HG03575 (cell line): ENCODE measurements around the gene HSPH1.
"Not testable (repeated sequence)": the region's sequence is repeated elsewhere in the genome, so short reads cannot be mapped to it uniquely, and the experiment has no call there.

ENCODE experiments used
- ATAC-seq: cut with Tn5 transposase; IDR thresholded peaks from one replicate; pipeline ENCODE4 v1.9.1; 2021; ENCODE audit not compliant: unreplicated experiment, insufficient number of reproducible peaks, low FRiP score; ENCODE audit errors: extremely low read depth

HSPH1 gene

DNA sequence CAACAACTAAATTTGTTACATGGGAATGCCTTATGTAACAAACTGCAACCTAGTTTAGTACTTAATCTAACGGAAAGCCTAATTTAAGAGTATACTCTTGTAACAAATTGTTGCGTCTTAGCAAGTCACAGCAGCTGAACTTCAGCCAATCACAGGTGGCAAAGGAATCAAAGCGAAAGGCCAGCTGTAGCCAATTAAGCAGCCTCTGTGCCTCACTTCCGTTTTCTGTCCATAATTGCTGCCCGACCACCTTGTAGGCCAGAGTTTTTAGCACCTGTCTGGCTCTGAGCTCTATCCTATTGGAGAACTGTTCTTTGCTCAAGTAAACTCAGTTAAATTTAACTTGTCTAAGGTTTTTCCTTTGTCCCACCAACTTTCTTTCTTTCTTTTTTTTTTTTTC lies 18.1 kb upstream of the HSPH1 start:
- ATAC-seq, result no peak

DNA sequence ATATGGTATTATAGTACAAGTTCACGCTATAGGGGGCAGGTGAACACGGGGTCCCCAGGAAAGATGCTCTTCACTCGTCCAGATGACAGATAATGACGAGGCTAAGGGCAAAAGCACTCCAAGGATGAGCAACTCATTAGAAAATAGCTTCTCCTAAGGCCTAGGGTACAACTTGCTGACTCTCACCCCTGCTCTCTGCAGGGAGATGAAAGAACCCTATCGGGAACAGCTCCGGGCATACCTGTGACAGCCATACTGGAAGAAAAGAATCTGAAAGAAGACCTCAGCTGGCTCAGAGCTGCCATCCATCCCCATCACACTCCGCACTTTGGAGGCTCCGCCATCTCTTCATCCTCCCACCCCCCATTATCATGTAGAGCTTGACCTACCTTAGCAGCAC lies 17.5 kb upstream of the HSPH1 start:
- ATAC-seq, result no peak

DNA sequence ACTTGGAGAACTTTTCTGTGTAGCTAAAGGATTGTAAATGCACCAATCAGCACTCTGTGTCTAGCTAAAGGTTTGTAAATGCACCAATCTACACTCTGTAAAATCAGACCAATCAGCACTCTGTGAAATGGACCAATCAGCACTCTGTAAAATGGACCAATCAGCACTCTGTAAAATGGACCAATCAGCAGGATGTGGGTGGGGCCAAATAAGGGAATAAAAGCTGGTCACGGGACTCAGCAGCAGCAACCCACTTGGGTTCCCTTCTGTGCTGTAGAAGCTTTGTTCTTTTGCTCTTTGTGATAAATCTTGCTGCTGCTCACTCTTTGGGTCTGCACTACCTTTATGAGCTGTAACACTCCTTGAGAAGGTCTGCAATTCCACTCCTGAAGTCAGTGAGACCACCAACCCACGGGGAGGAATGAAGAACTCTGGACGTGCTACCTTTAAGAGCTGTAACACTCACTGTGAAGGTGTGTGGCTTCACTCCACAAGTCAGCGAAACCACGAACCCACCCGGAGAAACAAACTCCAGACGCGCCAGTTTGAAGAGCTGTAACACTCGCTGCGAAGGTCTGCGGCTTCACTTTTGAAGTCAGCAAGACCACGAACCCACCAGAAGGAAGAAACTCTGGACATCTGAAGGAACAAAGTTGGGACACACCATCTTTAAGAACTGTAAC lies 16.2 kb upstream of the HSPH1 start:
- not testable (repeated sequence) for ATAC-seq

DNA sequence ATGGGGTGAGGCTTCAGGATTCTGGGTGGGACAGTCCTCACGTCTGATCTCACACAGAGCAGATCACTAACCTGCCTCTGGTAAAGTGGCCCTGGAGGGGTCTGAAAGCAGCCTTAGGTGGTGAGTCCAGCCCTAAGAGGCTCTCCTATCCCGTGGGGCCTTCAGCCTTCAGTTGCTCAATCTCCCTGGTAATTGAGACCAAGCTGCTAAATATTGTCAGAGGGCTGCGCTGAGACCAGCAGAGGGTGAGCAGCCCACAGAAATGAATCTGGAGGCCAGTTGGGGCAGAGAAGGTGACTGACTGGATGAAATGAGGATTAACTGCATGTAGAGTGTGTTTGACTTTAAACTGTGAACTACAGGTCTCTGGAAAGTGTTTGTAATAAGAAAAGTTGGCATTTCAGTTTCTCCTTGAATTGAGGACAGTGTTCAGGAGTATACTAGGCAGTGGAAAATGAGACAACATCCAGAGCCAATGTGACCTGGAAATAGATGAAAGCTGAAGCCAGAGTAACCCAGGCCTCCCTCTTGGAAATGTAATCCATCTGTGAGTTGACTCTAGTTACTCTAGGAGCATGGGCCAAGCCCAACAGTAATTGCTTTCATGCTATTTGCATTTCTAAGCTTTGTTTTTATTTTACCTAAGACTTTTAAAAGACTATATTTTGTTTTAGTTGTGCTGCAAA lies 14.3 kb upstream of the HSPH1 start:
- ATAC-seq, result no peak

DNA sequence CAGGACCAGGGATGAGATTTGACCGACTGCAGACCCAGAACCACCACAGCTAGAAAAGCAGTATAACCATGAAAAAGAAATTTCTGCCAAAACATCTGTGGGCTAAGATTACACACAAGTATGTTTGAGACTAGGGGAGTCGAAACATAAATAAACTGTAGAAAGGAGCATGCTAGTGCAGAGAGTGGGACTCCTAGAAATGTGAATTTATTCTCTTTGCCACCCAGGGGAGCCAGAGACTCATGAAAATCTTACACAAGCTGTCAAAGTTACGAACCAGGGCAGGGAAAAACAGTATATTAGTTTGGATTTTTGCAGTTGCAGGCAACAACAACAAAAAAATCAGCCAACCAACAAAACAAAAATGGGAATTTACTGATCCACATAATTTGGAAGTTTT lies 12.3 kb upstream of the HSPH1 start:
- ATAC-seq, result no peak

DNA sequence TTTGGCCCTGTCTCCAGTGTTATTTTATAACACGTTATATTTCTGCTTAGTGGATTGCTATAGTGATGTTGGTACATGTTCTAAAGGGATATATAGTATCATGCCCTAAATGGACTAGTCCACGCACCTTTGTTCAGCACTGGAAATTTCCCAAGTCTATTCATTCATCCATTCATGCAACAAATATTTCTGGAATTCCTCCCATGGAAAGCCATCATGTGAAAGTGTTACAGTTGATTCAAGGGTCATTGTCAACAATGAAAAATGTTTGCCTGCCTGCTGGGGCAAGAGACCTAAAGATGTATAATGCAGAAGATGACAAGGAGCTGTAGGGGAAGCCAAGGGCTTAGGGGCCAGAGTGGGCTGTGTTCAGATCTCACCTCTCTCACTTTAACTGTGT lies 10.8 kb upstream of the HSPH1 start:
- no peak for ATAC-seq

DNA sequence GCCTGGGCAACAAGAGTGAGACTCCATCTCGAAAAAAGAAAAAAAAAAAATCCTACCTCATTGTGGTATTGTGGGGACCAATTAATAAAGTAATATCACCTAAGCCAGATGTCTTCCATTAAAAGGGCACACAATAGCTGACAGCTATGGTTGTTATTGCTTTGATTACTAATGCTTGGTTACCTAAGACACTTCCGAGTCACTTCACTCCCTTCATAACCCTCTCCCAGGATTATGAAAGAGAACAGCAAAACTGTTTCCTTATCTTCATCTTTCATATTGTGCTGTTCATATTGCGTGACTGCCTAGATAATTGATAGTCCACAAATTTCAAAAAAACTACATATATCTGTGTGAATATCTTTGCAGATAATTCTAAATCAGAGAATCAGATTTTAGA lies 10.3 kb upstream of the HSPH1 start:
- no peak for ATAC-seq

DNA sequence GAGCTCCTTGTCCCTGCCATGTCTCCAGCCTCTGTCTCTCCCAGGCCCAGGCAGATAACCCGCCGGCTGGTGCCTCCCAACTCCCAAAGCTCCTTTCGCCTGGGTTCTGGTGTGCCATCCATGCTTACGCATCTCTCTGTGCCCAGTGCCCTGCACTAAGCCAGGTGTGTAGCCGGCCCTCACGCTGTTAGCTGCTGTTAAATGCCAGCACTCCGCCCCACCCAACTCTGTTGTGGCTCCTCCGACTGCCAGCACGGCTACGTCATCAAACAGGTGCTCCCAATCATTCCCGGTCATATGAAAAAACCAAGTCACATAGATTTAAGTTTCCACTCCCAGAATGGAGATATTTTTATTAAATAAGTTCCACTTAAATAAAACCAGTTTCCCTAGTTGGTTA lies 7.0 kb upstream of the HSPH1 start:
- no peak for ATAC-seq

DNA sequence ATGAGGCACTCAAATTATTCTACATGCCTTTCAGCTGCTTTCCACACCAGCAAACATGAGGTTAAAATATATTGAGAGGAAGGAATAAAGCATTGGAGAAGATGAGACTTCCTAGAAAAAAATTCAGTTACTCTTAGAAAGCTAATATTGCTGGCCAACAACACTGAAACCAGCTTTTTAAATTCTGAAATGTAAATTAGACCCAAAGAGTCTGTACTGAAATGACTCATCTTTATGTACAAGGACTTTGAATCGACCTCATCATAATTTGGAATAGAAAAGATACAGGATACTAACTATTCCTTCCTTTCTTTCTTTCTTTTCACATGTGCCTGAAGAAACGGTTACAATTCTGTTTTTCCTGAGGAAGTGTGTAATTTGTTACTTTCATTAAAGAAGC lies 6.5 kb upstream of the HSPH1 start:
- no peak for ATAC-seq

DNA sequence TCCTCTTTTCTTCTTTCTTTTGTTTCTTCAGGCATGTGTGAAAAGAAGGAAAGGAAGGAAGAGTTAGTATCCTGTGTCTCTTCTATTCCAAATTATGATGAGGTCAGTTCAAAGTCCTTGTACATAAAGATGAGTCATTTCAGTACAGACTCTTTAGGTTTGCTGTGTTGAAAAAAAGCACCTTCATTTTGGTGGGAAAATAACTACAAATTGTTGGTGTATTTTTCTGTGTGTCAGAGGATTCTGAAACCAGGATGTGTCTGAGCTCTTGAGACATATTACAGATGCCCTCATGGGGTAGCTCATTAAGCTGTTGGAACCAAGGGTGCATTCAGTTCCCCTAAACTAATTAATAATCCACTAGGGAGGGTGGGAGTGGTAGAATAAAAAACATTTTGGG lies 5.8 kb upstream of the HSPH1 start:
- ATAC-seq, result no peak

DNA sequence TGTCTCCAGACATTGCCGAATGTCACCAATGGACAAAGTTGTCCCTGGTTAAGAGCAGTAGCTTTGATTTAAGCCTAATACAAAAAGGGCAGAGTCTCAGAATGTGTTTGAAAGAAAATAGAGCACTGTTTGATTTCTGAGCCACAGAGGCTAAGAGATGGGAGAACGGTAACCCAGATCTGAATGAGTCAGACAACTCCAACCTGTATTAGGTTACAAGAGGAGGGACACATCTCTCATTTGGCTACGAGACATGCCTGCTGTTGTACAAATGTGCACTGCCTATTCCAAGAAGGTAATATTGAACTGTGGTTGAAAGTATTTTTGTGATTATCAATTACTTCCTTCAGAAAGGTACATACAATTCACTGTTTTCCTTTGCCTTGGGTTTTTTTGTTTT lies 4.9 kb upstream of the HSPH1 start:
- no peak for ATAC-seq

DNA sequence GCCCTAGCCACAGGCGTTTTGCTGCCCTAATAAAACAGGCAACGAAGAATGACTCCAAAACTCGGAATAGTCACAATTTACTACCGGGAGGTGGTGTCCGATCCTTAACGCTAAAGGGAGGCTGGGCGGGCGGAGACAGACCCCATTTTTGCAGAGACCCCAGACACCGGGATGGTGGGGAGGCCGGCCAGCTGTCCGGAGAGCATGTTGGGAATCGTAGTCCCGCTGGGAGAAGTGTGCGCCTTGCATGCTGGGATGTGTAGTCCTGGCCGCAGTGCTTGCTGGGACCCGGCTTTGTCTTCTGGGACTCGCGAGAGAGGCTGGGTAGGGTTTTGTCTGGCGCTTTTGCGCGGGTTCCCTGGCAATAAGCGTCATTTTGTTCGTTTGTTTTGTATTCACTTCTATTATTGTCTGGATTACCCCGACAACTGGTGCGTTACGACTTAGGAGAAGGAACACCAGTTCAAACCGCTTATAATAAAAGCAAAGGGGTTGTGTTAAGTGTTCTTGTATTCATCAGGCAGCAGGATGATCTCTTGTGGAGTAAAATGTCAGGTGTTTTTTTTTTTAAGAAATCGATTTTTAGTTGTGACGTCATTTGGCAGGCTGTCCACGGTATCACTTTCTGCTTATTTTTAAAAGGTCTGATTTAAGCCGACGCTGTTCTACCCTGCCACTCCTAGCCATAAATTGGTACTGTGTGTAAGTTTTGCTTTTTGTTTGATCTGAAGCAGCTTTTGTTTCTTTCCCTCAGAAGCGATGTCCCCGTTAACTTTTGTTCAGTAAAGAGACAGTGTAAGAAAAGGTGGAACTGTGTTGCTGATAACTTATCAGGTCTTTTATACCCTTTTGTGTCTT lies 676 bp upstream of the HSPH1 start:
- peak; percentile 58 for ATAC-seq

DNA sequence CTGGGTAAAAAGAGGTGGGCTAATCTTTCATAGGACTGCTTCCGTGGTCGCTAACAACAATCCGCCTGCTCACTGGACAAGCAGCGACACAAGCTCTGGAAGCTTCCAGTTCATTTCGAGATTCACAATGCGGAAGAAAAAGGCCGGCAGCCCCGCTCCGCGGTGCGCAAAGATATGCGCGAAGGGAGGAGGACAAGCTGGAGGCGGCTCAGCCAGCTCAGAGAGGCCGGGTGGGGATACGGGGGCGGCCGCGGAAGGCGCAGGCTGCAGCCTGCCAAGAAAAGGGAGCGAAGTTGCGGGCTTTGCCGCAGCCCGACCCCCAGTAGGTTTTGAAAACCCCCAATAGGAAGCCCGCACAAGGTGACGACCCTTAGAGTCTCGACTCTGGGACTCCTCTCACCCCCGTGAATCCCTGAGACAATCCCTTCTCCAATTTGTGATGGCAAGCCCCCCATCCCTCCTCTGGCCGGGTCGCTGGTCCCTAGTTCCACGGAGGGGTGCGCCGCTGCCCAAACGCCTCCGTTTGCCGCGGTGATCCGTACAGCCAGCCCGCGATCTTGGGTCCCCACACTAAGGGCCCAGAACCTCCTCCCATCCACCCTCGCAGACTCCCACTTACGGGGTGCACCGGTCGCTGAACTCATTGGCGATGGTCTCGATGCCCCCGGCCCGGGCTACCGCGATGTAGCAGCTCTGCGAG lies 697 bp downstream of the HSPH1 start:
- ATAC-seq, result no peak

DNA sequence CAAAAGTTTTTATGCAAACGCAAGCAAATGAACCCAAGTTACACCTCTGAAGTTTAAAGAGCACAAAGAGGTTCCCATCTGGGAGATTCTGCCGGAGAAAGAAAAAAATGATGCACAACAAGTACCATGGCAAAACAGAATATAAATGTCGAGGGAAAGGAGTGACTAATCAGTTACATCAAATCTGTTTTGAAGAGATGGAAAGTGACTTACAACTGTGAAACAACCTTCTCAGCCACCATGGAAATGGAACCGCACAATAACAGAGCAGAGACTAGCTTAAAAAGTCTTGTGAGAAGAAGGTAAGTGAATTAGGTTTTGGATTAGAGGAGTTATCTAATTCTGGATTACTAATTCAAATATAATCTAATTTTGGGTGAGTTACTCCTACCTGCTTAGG lies 2.4 kb downstream of the HSPH1 start:
- ATAC-seq, result no peak

DNA sequence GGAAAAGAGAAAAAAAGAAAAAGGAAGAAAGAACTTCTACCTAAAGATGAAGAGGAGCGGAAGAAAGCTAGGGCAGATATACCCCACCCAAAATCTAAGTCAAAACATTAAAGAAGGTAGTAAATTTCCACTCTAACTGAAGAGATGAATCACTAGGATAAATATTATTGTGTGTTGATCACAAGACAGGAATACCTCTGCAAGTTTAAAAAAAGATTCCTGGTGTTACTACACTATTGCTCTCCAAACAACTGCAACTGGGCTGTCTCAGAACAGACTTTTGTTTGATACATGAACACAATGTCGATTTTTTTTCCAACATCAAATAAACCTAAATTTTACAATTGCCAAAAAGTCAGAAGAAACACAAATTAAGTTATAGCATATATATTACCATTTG lies 6.8 kb downstream of the HSPH1 start:
- ATAC-seq, result no peak

DNA sequence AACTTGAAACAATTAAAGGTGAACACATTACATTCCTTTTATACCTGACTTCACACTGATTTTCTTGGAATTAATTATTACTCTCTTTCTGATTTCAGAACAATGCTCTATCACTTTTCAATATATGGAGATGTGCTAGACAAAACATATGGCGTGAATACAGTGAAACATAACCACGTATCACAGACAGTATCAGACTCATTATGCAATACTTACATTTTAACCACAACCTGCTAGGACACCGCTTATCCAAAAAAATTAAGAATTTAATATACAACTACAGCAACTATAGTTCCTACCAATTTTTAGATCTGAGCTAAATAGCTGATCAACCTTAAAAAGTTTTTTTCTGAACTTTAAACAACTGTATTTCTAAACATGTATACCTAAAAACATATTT lies 9.9 kb downstream of the HSPH1 start:
- ATAC-seq, result no peak

DNA sequence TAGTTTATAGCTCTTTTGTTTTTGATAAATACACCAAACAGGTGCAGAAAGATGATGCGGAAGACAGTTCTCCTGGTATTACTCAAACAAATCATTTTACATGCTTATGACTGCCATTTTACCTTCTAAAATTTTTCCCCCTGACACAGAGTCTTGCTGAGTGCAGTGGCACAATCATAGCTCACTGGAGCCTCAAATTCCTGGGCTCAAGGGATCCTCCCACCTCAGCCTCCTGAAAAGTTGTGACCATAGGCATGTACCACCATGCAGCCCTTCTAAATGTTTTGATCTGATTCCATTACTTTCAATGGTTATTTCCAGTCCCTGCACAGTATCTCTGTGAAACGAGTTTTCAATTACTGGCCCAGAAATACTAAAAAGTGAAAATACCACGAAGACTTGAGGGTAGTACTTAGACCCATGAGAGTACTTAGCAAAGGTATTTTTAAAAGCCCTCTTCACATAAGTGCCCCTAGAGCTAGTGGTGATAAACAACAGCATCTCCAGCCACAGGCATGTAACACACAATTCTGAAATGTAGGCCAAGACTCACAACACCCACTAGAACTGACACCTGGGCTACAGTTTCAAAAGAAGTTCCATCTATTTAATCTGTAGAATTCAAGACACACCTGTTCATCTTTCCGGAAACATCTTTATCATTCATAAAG lies 11.3 kb downstream of the HSPH1 start:
- ATAC-seq, result no peak

DNA sequence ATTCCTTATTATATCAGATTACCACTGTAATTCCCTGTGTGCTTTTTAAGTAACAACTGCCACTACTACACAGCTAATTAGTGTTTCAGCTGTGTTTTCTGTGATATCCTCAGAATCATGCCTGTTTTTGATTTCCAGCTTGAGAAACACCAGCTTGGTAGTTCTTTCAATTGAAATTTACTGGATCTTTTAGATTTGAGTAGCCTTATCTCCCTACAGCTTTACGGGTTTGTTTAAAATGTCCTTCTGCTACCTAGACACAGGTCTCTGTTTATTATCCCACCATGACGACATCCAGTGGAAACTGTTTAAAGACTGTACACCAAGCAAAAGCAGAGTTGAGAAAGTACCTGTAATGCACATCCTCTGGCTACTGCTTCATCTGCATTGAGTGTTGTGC lies 12.1 kb downstream of the HSPH1 start:
- no peak for ATAC-seq

DNA sequence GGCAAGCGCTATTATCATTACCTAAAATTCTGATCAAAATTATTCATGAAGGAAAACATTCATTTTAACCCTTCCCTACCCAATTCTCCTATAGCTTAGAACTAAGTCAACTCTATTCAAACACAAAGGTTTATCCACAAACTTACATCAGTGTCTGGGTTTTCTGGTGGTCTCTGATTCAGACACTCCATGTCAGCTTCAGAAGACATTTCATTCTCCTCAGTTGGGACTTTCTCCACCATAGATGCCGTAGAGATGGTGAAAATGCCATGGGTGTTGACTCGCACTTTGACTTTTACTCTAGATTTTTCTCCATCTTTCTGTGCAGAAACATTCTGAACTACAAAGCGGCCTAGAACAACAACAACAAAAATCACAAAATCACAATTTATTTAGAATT lies 16.3 kb downstream of the HSPH1 start:
- ATAC-seq, result no peak
